ENCODE results near the gene ANXA2. TPM values are rescaled to one million over a fixed set of nuclear protein-coding genes. Genes with fewer than 3 reads are reported as not detected.

ANXA2 gene
- total and polyA plus RNA-seq, 4 donors: 851 to 1,294 (median 1,171) TPM

- ATAC-seq (ENCODE audit: insufficient read depth, low FRiP score) (no peak), DNase-seq (peak; percentile 58 to 87 (median 85))
- H3K27ac ChIP-seq (ENCODE audit: low read depth in 1 of 2, low read length in 1 of 2): no peak overlapping the region
- H3K36me3 ChIP-seq (ENCODE audit: control insufficient read depth in 4 of 4, insufficient read depth in 4 of 4, low read length in 4 of 4): no peaks in the 10 kb centered on the region
- H3K4me3 ChIP-seq: no peak overlapping the region
- H3K4me1 ChIP-seq (ENCODE audit: control insufficient read depth in 5 of 5, insufficient read depth in 5 of 5, low read length in 5 of 5): peaks cover 0 to 12% (median 0%) of the 10 kb centered on the region in 5 donors
- H3K9me3 ChIP-seq (ENCODE audit: control insufficient read depth in 4 of 4, insufficient read depth in 3 of 4, low read length in 3 of 4): no peaks in the 10 kb centered on the region
- TF ChIP-seq, protein P1, sequence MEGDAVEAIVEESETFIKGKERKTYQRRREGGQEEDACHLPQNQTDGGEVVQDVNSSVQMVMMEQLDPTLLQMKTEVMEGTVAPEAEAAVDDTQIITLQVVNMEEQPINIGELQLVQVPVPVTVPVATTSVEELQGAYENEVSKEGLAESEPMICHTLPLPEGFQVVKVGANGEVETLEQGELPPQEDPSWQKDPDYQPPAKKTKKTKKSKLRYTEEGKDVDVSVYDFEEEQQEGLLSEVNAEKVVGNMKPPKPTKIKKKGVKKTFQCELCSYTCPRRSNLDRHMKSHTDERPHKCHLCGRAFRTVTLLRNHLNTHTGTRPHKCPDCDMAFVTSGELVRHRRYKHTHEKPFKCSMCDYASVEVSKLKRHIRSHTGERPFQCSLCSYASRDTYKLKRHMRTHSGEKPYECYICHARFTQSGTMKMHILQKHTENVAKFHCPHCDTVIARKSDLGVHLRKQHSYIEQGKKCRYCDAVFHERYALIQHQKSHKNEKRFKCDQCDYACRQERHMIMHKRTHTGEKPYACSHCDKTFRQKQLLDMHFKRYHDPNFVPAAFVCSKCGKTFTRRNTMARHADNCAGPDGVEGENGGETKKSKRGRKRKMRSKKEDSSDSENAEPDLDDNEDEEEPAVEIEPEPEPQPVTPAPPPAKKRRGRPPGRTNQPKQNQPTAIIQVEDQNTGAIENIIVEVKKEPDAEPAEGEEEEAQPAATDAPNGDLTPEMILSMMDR (IDR thresholded peaks at IDR 0.05; ENCODE audit: control extremely low read depth, extremely low read depth): peak; percentile 51
- 18 to 20% methylated on average over 5 of the region's 5 CpGs for WGBS, 2 donors
- H3K9ac ChIP-seq (ENCODE audit: insufficient read depth in 1 of 2, low read length in 2 of 2): no peak overlapping the region
- H3K27me3 ChIP-seq (ENCODE audit: control insufficient read depth in 3 of 3, insufficient read depth in 3 of 3, low read length in 2 of 3): peaks cover 4 to 32% (median 26%) of the 10 kb centered on the region in 3 donors
Observed at GRCh38 chr15:60326824-60327654, 70.7 kb downstream of the ANXA2 start.

DNA sequence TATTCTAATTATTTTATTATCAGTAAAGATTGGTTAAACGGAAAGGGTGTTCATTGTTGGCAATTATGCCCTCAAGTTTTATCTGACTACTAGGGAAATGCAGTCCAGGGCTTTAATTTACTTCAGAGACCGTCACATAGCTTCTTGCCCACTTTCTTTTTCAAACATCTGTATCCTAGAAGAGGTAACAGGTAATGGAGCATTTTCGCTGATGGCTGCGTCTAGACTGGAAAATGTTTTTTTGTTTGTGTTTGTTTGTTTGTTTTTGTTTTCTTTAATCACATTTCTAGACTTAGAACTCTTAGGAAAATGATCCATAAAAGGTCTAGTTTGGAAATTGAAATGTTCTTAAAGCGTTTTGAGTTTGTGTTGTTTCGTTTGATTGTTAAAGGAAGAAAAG lies 71.4 kb downstream of the ANXA2 start:
- Histone ChIP-seq H3K4me1 (ENCODE audit: control insufficient read depth in 5 of 5, insufficient read depth in 5 of 5, low read length in 5 of 5) (peaks cover 0 to 12% (median 0%) of the 10 kb centered on the region in 5 donors), H3K4me3 (no peak overlapping the region), H3K27me3 (ENCODE audit: control insufficient read depth in 3 of 3, insufficient read depth in 3 of 3, low read length in 2 of 3) (peaks cover 4 to 32% (median 26%) of the 10 kb centered on the region in 3 donors), H3K27ac (ENCODE audit: low read depth in 1 of 2, low read length in 1 of 2) (no peak overlapping the region), H3K9me3 (ENCODE audit: control insufficient read depth in 4 of 4, insufficient read depth in 3 of 4, low read length in 3 of 4) (no peaks in the 10 kb centered on the region), H3K9ac (ENCODE audit: insufficient read depth in 1 of 2, low read length in 2 of 2) (no peak overlapping the region), H3K36me3 (ENCODE audit: control insufficient read depth in 4 of 4, insufficient read depth in 4 of 4, low read length in 4 of 4) (no peaks in the 10 kb centered on the region)
- TF ChIP-seq, protein P1 (IDR thresholded peaks at IDR 0.05; ENCODE audit: control extremely low read depth, extremely low read depth): no peak
- no peak for DNase-seq
- no peak for ATAC-seq (ENCODE audit: insufficient read depth, low FRiP score)
- WGBS, 2 donors: 25 to 38% methylated on average over 6 of the region's 6 CpGs

GRCh38 chr15:60325905-60326304 lies 71.9 kb downstream of the ANXA2 start:
- Histone ChIP-seq H3K9me3 (ENCODE audit: control insufficient read depth in 4 of 4, insufficient read depth in 3 of 4, low read length in 3 of 4) (no peaks in the 10 kb centered on the region), H3K27ac (ENCODE audit: low read depth in 1 of 2, low read length in 1 of 2) (no peak overlapping the region), H3K4me1 (ENCODE audit: control insufficient read depth in 5 of 5, insufficient read depth in 5 of 5, low read length in 5 of 5) (peaks cover 0 to 12% (median 0%) of the 10 kb centered on the region in 5 donors), H3K4me3 (no peak overlapping the region), H3K36me3 (ENCODE audit: control insufficient read depth in 4 of 4, insufficient read depth in 4 of 4, low read length in 4 of 4) (no peaks in the 10 kb centered on the region), H3K27me3 (ENCODE audit: control insufficient read depth in 3 of 3, insufficient read depth in 3 of 3, low read length in 2 of 3) (peaks cover 4 to 33% (median 26%) of the 10 kb centered on the region in 3 donors), H3K9ac (ENCODE audit: insufficient read depth in 1 of 2, low read length in 2 of 2) (no peak overlapping the region)
- ATAC-seq (ENCODE audit: insufficient read depth, low FRiP score) (no peak), DNase-seq (peak in 1 of 3 donors; percentile 12)
- TF ChIP-seq, protein P1 (IDR thresholded peaks at IDR 0.05; ENCODE audit: control extremely low read depth, extremely low read depth): no peak
- 49 to 71% methylated on average over 6 of the region's 6 CpGs for WGBS, 2 donors
